ENCODE measurements around the gene ZNF431. TPM values are rescaled to one million over a fixed set of nuclear protein-coding genes. Genes with fewer than 3 reads are reported as not detected.

ZNF431 gene
- total and polyA plus RNA-seq, 9 of the 15 experiments (the other 6 are each of a cell fraction or from before 2014, with no cell fraction given), result 3.3 to 24.8 (median 13.5) TPM

- TF ChIP-seq TAF1 (IDR thresholded peaks at IDR 0.05; ENCODE audit: control insufficient read depth, extremely low read depth, insufficient read depth, low read length, severe bottlenecking) (peak; percentile 85), HDAC1 (IDR thresholded peaks at IDR 0.05) (peak in 1 of 2 experiments; percentile 60; a peak in 1 of 4 replicates), ASH1L (IDR thresholded peaks at IDR 0.05; ENCODE audit: borderline replicate concordance, low read depth, partially characterized antibody) (peak; percentile 86), PHF20 (IDR thresholded peaks at IDR 0.05; ENCODE audit: partially characterized antibody) (peak; percentile 76), ZNF655 (CRISPR knock-in tag; IDR thresholded peaks at IDR 0.05) (no peak), POLR2B (IDR thresholded peaks at IDR 0.05; ENCODE audit: low read depth, partially characterized antibody) (peak; percentile 78), NFIC (IDR thresholded peaks at IDR 0.05) (0 out of 2 replicates have a peak, but pooled peaks have one; percentile 6), POLR2AphosphoS5 (IDR thresholded peaks at IDR 0.05; ENCODE audit: control insufficient read depth, insufficient read depth, low read depth, low read length) (peak; percentile 85; the same call in 1 of the 2 replicates), HDAC2 (IDR thresholded peaks at IDR 0.05) (0 out of 2 replicates have a peak, but pooled peaks have one; percentile 9), XRCC3 (IDR thresholded peaks at IDR 0.05) (no peak), ATF7 (IDR thresholded peaks at IDR 0.05) (peak; percentile 23; the same call in 1 of the 2 replicates), SNIP1 (IDR thresholded peaks at IDR 0.05; ENCODE audit: low read depth) (no peak), TFAP4 (CRISPR knock-in tag; IDR thresholded peaks at IDR 0.05; ENCODE audit: borderline replicate concordance) (peak; percentile 81), GABPB1 (CRISPR knock-in tag; IDR thresholded peaks at IDR 0.05) (peak; percentile 81), MTA2 (IDR thresholded peaks at IDR 0.05; ENCODE audit: low read depth) (no peak), MLLT1 (IDR thresholded peaks at IDR 0.05) (peak in 1 of 2 experiments; percentile 64; a peak in 2 of 4 replicates), MBD1 (CRISPR knock-in tag; IDR thresholded peaks at IDR 0.05) (no peak), MIER1 (IDR thresholded peaks at IDR 0.05; ENCODE audit: low read depth) (no peak)
These were observed at the start of gene ZNF431 (continued) for GRCh38 chr19:21141787-21142464.
